Midbrain (tissue), 1 donor: ENCODE data around the gene L1CAM.

ENCODE experiments used
- DNase-seq: peaks from one replicate; lab custom pipeline; 2025; lab: John Stamatoyannopoulos, UW

L1CAM gene

GRCh38 chrX:153864561-153865320, 21.2 kb downstream of the L1CAM start:
- DNase-seq: no peak

- DNase-seq: no peak
These were observed 21.9 kb downstream of the L1CAM start for GRCh38 chrX:153864101-153864500.

- DNase-seq: no peak
These were observed 22.6 kb downstream of the L1CAM start for GRCh38 chrX:153863251-153863991.

GRCh38 chrX:153862369-153863250, 23.4 kb downstream of the L1CAM start:
- no peak for DNase-seq

GRCh38 chrX:153861733-153862310, 24.2 kb downstream of the L1CAM start:
- DNase-seq: no peak

- DNase-seq: no peak
These were observed 24.8 kb downstream of the L1CAM start for GRCh38 chrX:153861151-153861550.

- DNase-seq: no peak
These were observed 28.5 kb downstream of the L1CAM start for GRCh38 chrX:153857348-153857903.

GRCh38 chrX:153854702-153855101, 31.3 kb downstream of the L1CAM start:
- DNase-seq: no peak

GRCh38 chrX:153853902-153854267, 32.1 kb downstream of the L1CAM start:
- DNase-seq: no peak

- no peak for DNase-seq
These were observed 32.6 kb downstream of the L1CAM start for GRCh38 chrX:153853180-153853901.

- no peak for DNase-seq
These were observed 34.0 kb downstream of the L1CAM start for GRCh38 chrX:153851981-153852380.

GRCh38 chrX:153848325-153848724, 37.6 kb downstream of the L1CAM start:
- no peak for DNase-seq

- no peak for DNase-seq
These were observed 40.1 kb downstream of the L1CAM start for GRCh38 chrX:153845842-153846241.

GRCh38 chrX:153845195-153845594, 40.8 kb downstream of the L1CAM start:
- DNase-seq: no peak

- DNase-seq: no peak
These were observed 41.4 kb downstream of the L1CAM start for GRCh38 chrX:153844509-153845082.

- DNase-seq: no peak
These were observed 49.1 kb downstream of the L1CAM start for GRCh38 chrX:153836921-153837320.

GRCh38 chrX:153832728-153833127, 53.2 kb downstream of the L1CAM start:
- DNase-seq: no peak

- DNase-seq: no peak
These were observed 54.4 kb downstream of the L1CAM start for GRCh38 chrX:153831429-153832150.

- no peak for DNase-seq
These were observed 55.1 kb downstream of the L1CAM start for GRCh38 chrX:153830640-153831428.
